NOMO-1 treated with dmso at 0.1 percent for 144 hours (cell line): ENCODE data around the gene MBOAT7.
"Not testable (repeated sequence)": the region's sequence is repeated elsewhere in the genome, so short reads cannot be mapped to it uniquely, and the experiment has no call there.

Experiments
- DNase-seq: peaks from one replicate; lab custom pipeline; 2025; ENCODE audit not compliant: unreplicated experiment; lab: John Stamatoyannopoulos, UW

The MBOAT7 gene

GRCh38 chr19:54189735-54190502 lies 539 bp upstream of the MBOAT7 start:
- peak; percentile 100 for DNase-seq

GRCh38 chr19:54188215-54188871 lies 1.0 kb downstream of the MBOAT7 start:
- peak; percentile 48 for DNase-seq

DNA sequence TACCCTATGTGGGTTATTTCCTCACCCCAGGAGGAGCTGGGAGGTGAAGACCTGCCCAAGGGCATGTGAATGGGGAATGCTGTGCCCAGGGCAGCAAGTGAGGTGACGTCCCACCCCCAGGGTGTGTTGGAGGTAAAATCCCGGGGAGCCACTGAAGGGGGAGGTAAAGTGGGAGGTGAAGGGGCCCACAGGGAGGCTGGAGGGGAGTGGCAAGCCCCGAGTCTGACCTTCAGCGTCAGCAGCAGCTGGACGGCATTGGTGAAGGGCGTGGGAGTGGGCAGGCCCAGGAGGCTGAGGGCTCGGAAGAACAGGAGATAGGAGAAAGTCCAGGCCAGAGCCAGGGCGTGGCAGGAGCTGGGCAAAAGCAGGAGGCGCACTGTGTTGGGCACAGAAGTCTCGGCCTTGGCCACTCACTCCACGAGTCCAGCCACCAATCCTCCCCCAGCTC lies 2.4 kb downstream of the MBOAT7 start:
- DNase-seq, result no peak

DNA sequence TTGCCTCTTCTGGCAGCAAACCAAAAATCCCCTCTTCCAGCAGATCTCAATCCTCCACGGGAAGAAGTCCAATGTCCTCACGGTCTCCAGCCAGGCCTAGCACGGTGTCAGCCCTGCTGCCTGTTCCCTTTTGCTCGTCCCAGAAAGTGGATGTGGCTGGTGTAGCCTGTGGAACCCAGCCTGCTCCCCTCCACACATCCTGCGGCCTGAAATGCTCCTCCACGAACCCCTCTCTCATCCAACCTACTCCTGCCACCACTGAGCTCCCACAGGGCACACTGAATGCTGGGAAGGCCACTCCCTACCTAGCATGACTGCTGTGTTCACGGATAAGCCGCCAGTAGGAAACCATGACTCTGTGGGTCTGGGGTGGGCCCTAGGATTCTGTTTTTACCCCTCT lies 3.0 kb downstream of the MBOAT7 start:
- DNase-seq, result no peak

- no peak for DNase-seq
These were observed 5.9 kb downstream of the MBOAT7 start for GRCh38 chr19:54183431-54183830.

GRCh38 chr19:54181894-54182293 lies 7.5 kb downstream of the MBOAT7 start:
- DNase-seq, result not testable (repeated sequence)

GRCh38 chr19:54180691-54181091 lies 8.7 kb downstream of the MBOAT7 start:
- DNase-seq, result no peak

DNA sequence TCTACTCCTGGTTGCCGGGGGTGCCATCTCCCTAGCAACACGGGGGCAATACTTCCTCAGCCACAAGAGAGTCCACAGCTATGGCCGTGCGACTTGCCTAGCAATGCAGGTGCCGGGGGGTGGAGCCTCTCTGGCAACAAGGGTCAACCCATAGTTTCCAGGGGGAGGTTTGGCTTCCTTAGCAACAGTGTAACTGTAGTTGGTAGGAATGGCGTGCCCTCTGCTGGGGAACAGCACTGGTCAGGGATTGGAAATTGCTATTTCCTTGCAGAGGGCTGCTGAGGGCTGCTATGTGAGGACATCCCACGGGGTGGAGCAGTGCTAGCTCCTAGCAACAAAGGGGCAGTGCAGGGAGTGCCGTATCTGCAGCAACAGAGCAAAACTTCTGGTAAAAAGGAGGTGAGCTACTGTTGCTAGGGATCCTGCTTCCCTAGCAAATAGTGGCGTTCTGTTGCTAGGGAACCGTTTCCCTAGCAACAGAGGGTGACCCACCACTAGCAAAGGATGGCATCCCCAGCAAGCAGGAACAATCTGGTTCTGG lies 9.4 kb downstream of the MBOAT7 start:
- DNase-seq, result no peak

GRCh38 chr19:54179262-54179852 lies 10.0 kb downstream of the MBOAT7 start:
- no peak for DNase-seq

DNA sequence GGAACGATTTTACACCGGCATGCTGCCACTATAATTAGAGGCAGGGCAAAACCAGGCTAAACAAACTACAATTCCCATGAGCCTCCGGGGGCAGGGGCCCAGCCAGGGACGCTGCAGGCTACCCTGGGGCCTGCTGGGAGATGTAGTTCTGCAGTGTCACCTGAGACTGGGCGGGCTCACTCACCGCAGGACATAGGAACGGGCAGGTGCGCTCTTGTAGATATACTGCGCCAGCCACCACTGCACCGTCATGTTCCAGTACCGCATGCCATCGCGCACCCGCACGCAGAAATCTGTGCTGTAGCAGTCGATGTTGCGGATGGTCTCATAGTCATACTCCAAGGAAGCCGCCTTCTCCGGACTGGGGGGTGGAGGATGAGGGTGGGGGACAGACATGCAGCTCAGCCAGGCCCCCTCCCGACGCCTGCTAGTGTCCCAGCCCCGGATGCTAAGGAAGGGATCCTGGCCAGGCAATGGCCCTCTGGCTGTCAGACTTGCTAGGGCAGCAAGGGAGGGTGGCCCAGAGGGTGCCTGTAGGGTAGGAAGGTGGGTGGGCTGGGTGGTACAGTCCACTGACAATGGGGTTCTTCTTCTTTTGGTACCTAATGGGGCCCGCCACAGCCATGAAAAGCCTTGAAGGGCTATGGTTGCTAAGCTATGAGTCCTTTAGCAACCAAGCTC lies 10.7 kb downstream of the MBOAT7 start:
- no peak for DNase-seq

- no peak for DNase-seq
These were observed 15.2 kb downstream of the MBOAT7 start for GRCh38 chr19:54173951-54174834.

GRCh38 chr19:54173359-54173699 lies 16.1 kb downstream of the MBOAT7 start:
- DNase-seq, result no peak

GRCh38 chr19:54172471-54173358 lies 16.7 kb downstream of the MBOAT7 start, which contains the start of gene TMC4:
Gene TMC4 (minus strand): TSS chr19:54173160. CDS start chr19:54173117, 43 bp downstream.
- DNase-seq, result no peak

GRCh38 chr19:54171736-54172431 lies 17.5 kb downstream of the MBOAT7 start:
- DNase-seq, result not testable (repeated sequence)

- no peak for DNase-seq
These were observed 20.1 kb downstream of the MBOAT7 start for GRCh38 chr19:54169149-54169740.

DNA sequence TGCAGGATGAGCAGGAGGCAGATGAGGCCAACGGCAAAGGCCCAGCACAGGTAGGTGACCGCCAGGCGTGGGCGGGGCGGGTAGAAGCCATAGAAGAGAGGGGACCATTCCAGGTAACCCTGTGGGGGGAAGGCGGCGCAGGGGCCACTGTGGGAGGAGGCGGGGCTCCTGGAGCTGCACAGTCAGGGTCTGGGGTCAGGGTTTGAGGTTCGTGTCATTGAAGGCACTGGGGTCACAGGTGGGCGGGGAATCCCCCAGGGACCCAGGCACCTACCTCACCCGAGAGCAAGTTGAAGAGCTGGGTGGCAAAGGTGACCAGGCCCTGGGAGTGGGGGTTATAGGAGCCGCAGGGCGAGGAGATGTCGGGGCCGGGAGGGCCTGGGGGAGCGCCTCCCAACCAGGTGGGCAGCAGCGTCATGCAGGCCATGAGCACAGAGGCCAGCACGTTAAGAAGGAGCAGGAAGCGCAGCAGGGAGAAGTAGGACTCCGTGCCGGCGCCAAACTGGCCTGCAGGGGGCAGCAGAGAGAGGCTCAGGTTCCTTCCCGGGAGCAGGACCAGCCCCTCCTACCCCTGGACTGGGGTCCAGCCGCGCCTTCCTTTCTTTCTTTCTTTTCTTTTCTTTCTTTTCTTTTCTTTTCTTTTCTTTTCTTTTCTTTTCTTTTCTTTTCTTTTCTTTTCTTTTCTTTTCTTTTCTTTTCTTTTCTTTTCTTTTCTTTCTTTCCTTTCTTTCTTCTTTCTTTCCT lies 21.0 kb downstream of the MBOAT7 start:
- peak; percentile 74 for DNase-seq

GRCh38 chr19:54165222-54165621 lies 24.2 kb downstream of the MBOAT7 start:
- DNase-seq, result no peak
